Stimulated activated CD8-positive, alpha-beta memory T cell treated with anti-CD3 and anti-CD28 coated beads, Interleukin-15, amount 100 ng/mL, for 4 hours (primary cell): Measurements from ENCODE around the gene EAF2.
"Not testable (repeated sequence)": the region's sequence is repeated elsewhere in the genome, so short reads cannot be mapped to it uniquely, and the experiment has no call there.

Experiments used
- DNase-seq, 2 donors: peaks; one replicate each; pipeline ENCODE4 v3.0.0-alpha.2; 2020; ENCODE audit warnings: low read depth in 2 of 2

The EAF2 gene

DNA sequence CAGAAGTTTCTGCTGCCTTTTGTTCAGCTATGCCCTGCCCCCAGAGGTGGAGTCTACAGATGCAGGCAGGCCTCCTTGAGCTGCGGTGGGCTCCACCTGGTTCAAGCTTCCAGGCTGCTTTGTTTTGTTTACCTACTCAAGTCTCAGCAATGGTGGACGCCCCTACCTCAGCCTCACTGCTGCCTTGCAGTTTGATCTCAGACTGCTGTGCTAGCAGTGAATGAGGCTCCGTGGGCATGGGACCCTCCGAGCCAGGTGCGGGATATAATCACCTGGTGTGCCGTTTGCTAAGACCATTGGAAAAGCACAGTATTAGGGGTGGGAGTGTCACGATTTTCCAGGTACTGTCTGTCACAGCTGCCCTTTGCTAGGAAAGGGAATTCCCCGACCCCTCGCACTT lies 28.2 kb downstream of the EAF2 start:
- DNase-seq = not testable (repeated sequence)

DNA sequence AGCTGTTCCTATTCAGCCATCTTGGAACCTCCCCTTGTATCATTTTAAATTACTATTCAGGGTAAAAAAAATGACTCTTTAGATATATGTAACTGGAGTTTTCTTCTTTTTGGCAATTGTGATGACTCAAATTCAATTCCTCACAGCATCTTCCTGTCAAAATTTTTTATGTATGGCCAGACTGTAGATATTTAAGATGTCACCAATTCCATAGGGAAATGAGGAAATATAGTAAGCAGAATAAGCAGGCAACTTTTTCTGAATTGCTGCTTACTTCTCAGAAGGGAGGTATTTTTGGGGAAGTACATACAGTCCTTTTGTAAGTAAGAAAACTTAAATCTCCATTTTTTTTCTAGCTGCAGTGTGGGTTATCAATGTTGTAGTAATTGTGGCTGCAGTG lies 28.8 kb downstream of the EAF2 start:
- no peak for DNase-seq

DNA sequence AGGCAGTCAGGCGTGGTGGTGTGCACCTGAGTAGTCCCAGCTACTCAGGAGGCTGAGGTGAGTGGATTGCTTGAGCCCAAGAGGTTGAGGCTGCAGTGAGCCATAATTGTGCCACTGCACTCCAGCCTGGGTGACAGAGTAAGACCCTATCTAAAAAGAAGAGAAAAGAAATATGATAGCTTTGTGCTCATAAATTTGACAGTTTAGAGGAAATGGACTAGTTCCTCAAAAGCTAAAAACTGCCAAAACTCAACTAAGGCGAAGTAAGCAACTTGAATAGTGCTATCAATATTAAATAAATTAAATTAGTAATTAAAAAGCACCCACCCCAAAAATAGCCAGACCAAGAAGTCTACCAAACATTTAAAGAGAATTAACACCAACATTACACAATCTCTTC lies 34.7 kb downstream of the EAF2 start:
- no peak for DNase-seq

DNA sequence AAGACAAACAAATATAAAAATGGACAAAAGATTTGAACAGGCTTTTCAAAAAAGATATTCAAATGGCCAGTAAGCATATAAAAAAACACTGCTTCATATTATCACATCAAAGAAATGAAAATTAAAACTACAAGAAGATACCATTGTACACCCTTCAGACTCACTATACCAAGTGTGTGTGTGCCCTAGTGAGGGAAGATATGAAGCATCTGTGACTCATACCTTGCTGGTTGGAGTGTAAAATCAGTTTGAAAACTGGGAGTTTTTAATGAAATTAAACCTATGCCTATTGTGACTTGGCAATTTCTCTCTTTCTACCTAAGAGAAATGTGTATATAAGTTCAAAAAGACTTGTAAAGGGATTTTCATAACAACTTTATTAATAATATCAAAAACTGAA lies 35.7 kb downstream of the EAF2 start:
- DNase-seq = no peak

DNA sequence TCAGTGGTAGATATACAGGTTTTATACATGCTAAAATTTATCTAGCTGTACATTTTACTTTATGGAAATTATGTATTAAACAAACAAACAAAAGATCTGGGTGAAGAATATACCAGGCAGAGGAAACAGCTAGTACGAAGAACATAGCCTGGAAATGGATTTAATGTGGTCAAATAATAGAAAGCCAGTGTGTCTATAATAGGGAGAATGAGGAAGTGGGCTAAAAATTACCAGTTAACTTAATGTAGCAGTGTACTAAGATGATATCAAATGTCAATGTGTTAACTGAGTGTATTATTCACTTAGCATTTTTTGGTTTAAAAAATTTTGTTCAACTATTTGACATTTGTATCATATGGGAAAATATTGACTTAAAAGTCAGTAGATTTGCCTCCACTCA lies 36.4 kb downstream of the EAF2 start:
- DNase-seq = no peak

DNA sequence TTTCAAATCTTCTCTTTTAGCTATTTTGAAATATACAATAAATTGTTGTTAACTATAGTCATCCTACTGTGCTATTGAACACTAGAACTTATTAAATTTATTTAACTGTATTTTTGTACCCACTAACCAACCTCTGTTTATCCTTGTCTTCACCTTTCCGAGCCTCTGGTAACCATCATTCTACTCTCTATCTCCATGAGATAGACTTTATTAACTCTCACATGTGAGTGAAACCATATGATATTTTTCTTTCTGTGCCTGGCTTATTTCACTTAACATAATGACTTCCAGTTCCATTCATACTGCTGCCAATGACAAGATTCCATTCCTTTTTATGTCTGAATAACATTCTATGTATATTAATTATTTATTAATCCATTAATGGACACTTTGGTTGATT lies 43.4 kb downstream of the EAF2 start:
- no peak for DNase-seq

DNA sequence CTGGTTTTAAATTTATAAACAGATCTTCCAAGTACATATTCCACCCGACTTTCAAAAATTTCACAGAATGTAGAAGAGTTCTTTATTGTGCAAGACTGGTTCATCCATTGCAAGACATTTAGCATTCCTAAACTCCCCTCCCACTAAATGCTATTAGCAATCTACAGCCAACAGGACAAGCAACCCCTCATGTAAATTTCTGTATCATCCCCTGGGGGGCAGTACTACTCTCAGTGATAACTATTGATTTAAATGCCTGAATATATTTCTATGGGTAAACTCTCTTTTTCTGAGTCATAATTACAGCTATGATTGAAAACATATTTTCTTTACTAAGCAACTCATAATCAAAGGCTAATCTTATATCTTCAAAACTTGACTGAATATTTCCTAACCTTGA lies 48.5 kb downstream of the EAF2 start:
- no peak for DNase-seq

DNA sequence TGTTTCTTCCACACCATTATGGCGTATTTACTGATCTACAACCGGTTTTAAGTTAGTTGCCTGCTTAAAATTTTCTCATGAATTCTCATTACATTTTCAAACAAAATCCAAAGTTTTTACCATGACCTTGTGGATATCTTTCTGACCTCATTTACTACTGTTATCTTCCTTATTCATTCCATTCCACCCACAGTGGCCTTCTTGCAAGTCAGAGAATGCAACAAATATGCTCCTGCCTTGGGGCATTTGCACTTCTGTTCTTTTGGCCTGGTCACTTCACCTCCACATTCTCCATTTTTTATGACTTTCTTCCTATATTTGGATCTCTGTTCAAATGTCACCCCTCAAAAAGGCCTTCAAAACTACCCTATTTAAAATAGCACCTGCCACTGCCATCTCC lies 50.4 kb downstream of the EAF2 start:
- DNase-seq = no peak

DNA sequence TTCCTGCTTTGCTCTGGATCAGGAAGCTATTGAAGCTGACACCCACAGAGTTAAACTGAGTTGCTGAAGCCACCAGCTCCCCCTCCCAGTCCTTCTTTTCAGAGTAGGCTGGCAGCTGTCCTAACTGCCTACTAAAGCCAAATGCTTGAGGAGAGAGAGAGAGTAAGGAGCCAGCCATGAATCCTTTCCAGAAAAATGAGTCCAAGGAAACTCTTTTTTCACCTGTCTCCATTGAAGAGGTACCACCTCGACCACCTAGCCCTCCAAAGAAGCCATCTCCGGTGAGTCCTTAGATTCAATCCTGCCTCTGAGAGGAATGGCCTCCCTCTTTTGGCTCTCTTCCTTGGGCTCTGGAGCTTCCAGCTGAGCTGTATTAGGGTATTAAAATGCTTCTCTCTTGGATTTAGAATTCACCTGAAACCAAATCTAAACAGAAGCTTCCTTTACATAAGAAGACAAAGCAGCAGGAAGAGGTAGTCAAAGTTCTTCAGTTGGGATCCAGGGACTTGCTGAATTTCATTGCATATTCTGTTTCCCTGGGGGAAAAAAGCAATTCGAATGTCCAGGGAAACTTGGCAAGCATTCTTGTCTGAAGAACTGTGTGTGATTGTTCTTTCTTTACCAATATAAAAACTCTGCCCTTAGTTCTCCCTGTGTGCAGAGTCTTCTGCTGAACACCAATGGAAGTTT lies 59.4 kb downstream of the EAF2 start, which contains the start of gene SLC15A2:
TSS of gene SLC15A2 (plus strand) at position 101 of the 690 bp plus-strand sequence. CDS start at position 177, 76 bp downstream.
- no peak for DNase-seq

DNA sequence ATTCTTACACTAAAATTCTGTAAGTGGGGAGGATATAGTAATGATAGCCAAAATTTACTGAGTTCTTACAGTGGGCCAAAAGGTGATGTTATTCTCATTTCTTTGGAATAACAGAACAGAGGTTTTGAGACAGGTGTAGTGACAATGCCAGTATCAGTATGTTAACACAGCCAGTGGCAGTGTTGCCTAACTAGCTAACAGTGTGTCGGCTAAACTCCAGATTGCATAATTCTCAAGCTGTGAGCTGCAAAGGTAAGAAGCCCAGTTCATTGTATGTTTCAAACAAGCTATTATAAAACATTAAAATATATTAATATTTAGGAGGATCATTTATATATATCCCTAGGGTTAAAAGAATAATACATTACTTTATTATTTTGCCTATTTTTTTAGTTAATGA lies 60.1 kb downstream of the EAF2 start:
- no peak for DNase-seq

DNA sequence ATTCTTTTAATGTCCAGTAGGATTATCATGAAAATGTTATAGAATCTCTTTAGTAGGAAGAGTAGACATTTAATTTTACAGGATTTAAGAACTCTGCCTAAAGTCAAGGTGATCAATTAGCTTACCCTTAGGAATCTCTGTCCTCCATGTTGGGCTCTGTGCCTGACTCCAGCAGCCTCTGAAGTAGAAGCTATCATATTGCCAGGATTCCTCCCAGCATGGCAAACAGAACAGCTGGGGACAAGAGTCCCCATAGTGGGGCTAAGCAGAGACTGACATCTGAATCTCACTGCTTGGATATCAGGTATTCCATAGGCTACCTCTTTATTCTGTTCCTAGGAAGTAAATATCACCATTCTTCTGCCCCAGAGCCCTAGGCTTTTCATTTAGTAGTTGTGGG lies 60.7 kb downstream of the EAF2 start:
- no peak for DNase-seq

DNA sequence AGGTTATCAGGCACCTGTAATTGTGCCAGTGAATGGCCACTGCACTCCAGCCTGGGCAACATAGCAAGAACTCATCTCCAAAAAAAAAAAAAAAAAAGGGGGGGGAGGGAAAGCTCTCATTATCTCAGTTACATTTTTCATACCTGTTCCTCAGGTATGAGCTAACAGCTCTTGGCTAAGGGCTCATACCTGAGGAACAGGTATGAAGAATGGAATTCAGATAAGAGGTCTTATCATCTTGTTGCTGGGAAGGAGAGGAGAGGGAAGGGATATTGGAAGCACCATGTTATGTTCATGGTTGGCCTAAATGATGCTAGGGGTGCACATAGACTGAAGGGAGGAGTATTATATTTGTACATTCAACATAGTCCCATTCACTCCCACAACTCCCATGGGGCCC lies 61.8 kb downstream of the EAF2 start:
- DNase-seq = no peak

DNA sequence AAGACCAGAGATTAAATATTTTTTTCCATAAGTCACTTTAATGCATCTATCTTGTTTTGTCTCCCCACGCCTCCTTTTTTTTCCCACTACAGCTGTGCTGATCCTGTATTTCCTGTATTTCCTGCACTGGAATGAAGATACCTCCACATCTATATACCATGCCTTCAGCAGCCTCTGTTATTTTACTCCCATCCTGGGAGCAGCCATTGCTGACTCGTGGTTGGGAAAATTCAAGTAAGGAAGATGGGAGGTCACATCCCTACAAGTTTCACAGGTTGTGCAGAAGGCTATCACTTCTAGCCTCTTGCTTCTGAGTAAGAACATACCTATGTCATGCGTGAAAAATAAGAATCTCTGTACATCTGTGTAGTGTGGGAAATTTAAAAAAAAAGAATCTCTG lies 62.3 kb downstream of the EAF2 start:
- DNase-seq = no peak

DNA sequence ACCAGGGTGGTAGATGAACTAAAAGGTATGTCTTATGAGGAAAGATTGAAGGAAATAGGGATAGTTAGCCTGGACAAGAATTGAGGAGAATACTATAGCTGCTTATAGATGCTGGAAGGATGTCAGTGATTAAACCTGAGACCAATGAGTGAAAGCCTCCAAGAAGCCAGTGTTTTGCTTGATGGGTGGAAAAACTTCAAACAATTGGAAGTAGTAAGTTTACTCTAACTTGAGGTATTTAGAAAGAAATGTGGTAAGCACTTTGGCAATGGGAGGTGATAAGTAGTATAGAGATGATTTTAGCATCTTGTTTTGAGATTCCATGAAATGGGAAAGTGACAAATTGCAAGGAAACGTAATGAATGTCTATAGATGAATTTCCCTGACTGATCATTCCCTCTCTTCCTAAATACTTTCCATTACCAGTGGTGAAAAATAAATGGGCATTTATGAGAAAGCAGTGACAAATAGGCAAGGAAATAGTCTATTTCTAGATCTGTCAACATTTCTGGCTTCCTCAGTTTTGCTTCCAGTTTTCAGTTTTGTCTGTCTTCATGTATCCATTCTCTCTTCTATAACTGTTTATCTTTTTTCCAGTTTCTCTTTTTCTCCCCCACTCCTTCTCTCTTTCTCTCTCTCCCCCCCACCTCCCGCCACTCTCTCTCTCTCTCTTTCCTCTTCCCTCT lies 78.4 kb downstream of the EAF2 start:
- DNase-seq = no peak

DNA sequence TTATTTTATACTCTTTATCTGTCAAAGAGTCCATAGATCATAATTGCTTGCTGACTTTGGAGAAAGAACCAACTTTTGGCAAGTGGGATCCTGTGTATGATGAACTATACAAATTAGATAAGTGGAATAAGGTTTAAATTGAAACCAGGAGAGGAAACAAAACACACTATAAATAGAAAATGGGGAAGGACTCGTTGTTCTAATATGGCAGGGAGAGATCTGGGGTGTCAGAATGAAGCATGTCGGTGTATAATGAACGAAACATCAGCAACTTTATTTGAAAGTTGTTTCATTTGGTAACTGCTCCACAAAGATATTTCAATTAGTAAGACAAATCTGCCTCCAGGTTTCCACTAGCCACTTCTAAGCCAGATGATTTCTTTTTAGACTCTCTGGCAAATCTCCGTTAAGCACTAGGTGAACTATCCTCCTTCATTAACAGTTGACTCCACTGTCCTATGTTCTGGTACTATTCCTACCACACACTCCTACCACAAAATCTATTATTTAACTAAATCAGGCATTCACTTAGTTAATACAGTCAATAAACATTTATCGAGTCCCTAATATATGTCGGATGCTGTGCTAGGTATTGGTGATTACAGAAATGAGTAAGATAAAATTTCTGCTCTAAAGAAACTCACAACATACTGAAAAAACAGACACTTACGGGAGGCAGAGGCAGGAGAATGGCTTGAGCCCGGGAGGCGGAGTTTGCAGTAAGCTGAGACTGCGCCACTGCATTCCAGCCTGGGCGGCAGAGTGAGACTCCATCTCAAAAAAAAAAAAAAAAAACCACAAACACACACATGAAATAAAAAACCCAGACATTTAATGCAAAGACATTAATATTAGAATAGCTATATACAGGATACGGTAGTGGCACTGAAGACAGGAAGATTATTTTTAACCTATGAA lies 79.3 kb downstream of the EAF2 start:
- DNase-seq = no peak

DNA sequence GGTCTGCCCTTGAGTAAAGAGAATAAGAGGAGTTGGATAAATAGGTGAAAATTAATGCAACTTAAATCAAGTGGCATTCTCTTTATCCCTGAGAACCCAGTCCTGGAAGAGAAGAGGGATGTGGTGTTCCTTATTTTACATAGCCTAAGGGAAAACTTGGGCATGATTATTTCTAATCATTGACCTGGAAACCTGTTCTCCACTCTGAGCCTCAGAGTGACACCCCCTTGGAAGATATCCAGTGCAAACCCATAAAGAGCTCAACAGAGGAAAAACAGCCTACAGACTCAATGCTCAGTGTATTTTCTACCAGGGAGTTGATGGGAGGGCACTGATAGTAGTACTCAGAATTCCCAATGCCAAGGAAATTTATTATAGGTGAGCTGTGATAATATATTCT lies 81.2 kb downstream of the EAF2 start:
- no peak for DNase-seq

DNA sequence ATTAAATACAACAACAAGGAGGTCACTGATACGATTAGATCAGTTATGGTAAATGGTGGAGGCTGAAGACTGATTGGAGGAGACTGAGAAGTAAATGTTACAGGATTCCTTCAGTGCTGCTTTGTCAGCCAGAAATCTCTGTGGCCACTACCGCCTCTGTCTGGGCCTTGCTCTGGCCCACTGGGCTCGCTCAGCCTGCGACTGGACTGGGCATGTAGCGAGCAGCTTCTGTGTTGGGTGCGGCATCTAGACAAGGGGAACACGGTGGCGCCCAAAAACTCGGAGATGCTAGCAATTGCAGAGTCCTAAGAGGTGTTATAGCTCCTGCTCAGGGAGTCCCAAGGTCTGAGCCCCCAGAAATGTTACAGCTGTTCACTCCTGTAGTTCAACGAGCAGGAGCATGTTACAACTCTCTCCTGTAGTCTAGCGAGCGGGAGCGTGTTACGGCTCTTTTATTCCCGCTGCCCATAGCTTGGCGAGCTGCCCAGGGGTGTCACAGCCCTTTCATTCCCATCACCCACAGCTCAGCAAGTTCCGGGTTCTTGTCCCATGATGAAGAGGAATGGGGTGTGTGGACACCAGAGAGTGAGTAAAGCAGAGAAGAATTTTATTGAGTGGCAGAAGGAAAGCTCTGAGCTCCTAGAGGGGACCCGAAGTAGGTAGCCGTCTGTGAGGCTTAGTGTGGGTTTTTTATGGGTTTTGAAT lies 83.9 kb downstream of the EAF2 start:
- no peak for DNase-seq

DNA sequence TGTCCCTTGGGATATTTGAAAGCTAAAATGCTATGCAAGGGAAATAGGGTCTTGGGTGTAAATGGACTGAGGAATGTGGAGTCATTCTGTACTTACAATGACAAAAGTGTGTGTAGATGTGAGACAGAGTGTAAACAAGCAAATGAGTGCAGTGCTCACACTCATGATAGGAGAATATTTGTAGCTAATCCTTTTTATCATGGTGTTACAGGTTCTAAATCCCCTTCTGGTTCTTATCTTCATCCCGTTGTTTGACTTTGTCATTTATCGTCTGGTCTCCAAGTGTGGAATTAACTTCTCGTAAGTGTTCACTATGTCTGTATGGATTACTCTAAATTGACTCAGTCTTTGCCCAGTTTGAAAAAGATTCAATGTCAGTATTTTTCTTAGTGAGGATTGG lies 89.7 kb downstream of the EAF2 start:
- no peak for DNase-seq

DNA sequence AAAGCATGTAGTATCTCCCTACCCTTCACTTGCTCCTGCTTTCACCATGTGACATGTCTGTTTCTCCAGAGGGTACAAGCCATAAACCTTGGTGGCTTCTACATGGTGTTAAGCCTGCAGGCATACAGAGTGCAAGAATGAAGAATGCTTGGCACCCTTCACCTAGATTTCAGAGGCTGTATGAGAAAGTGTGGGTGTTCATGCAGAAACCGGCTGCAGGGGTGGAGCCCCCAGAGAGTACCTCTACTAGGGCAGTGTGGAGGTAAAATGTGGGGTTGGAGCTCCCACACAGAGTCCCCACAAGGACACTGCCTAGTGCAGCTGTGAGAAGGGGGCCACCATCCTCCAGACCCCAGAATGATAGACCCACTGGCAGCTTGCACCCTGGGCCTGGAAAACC lies 91.4 kb downstream of the EAF2 start:
- DNase-seq = no peak
